HG03571 (cell line): ENCODE results near the gene NPIPB12.
A peak's percentile ranks its signal among the peaks of the same experiment; 100 is the strongest.
"Not testable (repeated sequence)": the region's sequence is repeated elsewhere in the genome, so short reads cannot be mapped to it uniquely, and the experiment has no call there.

Experiments used
- ATAC-seq: cut with Tn5 transposase; IDR thresholded peaks from one replicate; pipeline ENCODE4 v1.9.1; 2021; ENCODE audit not compliant: unreplicated experiment

Gene NPIPB12

GRCh38 chr16:29506308-29506707 lies at the start of gene NPIPB12:
NPIPB12 (minus strand) TSS chr16:29506408.
- not testable (repeated sequence) for ATAC-seq

- not testable (repeated sequence) for ATAC-seq
Measured at GRCh38 chr16:29521520-29521919, 15.3 kb upstream of the NPIPB12 start.

DNA sequence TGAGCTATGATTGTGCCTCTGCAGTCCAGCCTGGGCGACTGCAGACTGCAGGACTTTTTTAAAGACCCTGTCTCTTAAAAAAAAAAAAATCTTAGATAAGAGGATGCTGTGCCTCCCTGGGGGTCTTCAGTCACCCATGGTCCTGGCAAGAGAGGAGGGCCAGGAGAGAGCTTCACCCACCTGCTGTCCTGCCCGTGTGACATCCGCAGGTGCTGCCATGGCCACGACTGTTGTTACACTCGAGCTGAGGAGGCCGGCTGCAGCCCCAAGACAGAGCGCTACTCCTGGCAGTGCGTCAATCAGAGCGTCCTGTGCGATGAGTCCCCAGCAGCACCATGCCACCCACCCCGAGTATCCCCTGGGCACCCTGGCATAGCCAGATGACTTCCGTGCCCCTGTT lies 23.9 kb downstream of the NPIPB12 start:
- not testable (repeated sequence) for ATAC-seq

- ATAC-seq, result not testable (repeated sequence)
Measured at GRCh38 chr16:29472065-29472464, 34.1 kb downstream of the NPIPB12 start.

DNA sequence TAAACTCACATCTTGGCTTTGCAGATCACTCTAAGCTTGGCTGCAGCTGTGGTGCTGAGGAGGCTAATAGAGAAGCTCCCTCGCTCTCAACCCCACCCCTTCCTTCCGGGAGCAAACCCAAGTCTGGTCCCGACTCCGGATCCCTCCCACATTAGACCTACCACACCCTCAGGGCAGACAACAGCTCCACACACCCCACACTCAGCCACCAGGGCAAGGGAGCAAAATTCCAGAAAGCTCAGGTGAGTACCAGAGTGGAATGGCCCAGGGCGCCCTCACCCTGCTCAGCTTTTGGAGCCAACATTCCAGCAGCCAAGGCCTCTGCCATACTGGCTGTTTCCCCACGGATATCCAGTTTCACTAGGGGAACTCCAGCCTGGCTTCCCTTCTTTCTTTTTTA lies 36.5 kb downstream of the NPIPB12 start:
- not testable (repeated sequence) for ATAC-seq

DNA sequence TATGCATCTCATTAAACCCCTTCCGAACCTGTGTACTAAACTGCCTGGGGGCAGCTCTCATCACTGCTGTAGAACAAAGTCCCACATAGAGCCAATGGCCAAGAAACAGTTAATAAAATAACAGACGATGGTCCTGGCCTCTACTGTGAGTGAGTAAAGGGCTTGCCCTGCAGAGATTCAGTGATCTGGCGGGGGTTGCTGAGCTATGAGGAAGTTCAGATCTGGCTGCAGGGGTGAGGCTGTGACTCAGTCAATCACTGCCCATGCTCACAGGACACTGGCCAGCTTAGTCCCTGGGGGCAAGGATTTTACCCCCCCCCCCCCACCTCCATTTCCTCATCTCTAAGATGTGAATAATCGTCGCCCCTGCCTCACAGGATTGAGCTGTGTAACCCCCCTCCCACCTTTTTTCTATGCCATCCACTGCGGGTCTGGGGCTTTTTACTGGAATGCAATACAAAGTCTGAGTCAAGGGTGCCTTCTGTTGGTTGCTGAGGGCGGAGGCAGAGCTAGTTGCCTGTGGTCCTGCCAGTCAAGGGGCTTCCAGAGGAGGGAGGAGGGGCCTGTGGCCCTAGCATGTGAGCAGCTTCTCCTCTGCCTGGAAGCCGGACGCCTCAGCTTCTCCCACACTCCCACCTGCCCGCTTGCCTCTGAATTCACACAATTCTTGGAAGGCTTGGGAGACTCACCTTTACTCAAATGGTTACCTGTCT lies 38.4 kb downstream of the NPIPB12 start:
- not testable (repeated sequence) for ATAC-seq

GRCh38 chr16:29466904-29467303 lies 39.3 kb downstream of the NPIPB12 start:
- ATAC-seq, result not testable (repeated sequence)

GRCh38 chr16:29465985-29466824 lies 40.0 kb downstream of the NPIPB12 start:
- ATAC-seq, result not testable (repeated sequence)

DNA sequence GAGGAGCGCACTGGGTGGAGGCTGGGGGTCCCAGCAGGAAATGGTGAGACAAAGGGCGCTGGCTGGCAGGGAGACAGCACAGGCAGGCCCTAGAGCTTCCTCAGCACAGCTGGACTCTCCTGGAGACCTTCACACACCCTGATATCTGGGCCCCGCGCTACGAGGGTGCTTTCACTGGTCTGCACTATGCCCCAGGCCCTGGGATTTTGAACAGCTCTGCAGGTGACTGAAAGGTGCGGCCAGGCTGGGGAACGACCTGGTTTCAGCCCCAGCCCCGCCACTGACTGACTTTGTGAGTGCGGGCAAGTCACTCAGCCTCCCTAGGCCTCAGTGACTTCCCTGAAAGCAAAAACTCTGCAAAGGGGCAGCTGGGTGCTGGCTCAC lies 45.6 kb downstream of the NPIPB12 start:
- ATAC-seq, result not testable (repeated sequence)

- ATAC-seq, result not testable (repeated sequence)
Measured at GRCh38 chr16:29459706-29460646, 46.2 kb downstream of the NPIPB12 start, which contains the start of gene SULT1A4. SULT1A4 (plus strand) TSS chr16:29459913; CDS start chr16:29461386, 1,473 bp downstream.

GRCh38 chr16:29457660-29458059 lies 48.5 kb downstream of the NPIPB12 start:
- not testable (repeated sequence) for ATAC-seq

DNA sequence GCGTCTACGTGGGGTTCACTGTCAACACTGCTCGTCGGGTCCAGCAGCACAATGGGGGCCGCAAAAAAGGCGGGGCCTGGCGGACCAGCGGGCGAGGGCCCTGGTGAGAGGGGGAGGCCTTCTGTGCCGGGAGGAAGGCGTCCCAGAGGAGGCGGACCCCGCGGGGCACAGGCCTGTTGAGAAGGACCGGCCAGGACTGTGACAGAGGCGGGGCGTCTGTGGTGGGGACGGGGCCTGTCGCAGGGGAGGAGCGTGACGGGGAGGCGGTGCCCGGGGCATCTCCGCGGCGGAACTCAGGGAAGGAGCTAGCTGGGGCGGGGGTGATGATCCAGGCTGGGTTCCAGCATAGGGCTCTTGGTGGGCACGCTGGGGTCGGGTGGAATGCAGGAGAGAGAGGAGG lies 51.4 kb downstream of the NPIPB12 start:
- ATAC-seq, result peak; percentile 43

DNA sequence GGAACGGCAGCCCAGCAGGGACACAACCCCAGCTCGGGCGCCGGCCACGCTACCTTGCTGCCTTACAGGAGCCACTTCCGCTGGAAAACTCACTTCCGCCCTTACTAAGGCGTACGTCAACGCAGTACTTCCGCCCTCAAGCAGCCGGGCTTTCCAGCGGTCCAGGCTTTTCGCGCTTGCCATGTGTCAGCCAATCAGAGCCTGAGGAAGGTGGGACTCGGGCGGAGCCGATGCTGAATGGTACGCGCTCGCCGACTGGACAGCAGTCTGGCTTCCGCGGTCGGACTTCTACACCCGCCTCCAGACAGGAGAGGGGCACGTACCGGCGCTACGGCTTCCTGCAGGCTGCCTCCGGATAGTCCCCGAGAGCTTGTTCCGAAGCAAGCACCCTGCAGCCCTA lies 51.9 kb downstream of the NPIPB12 start, which contains the start of the genes BOLA2 and SLX1B:
Gene BOLA2 (minus strand): TSS at position 83 of the 400 bp plus-strand sequence. CDS start 98 bp downstream, outside the sequence.
Gene SLX1B (plus strand): TSS at position 265 of the 400 bp plus-strand sequence.
- ATAC-seq, result peak; percentile 81

- ATAC-seq, result peak; percentile 6
Measured at GRCh38 chr16:29453754-29454153, 52.5 kb downstream of the NPIPB12 start.
